Activated CD8-positive, alpha-beta memory T cell treated with anti-CD3 and anti-CD28 coated beads, Interleukin-2, amount 50 U/mL, for 24 hours (primary cell): ENCODE results near the gene EIF3A.

Source experiments
- DNase-seq: peaks from one replicate; pipeline ENCODE4 v3.0.0-alpha.2; 2020; ENCODE audit errors: extremely low read depth

EIF3A gene

DNA sequence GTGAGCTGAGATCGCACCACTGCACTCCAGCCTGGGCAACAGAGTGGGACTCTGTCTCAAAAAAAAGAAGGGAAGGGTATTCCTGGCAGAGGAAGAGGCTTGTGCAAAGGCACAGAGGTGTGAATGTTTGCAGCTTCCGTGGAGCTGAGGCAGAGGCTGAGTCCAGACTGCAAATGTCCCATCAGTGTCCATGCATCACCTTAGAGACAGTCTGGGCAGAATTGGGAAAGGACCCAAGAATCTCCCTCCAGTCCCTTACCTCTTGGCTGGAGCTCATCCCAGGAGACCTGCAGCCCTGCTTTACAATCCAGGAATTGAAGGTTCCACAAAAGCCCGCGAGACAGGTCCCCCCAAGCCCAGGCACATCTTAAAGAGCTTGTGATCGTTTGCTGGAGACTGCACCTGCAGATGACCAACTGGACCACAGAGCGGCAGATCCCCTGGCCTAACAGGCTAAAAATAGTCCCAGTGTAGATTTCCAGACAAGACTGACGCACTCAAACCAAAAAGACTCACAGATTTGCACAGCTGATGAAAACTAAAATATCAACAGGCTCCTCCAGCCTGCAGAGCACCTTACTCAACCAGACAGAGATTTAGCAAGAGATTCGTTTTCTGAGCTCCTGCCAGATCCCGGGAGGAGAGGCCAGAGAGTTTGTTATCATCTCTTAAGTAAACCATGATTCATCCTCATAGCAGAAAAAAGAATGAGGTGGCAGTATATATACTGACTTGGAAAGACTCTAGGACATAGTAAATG is 74.0 kb downstream of the EIF3A start:
- no peak for DNase-seq

DNA sequence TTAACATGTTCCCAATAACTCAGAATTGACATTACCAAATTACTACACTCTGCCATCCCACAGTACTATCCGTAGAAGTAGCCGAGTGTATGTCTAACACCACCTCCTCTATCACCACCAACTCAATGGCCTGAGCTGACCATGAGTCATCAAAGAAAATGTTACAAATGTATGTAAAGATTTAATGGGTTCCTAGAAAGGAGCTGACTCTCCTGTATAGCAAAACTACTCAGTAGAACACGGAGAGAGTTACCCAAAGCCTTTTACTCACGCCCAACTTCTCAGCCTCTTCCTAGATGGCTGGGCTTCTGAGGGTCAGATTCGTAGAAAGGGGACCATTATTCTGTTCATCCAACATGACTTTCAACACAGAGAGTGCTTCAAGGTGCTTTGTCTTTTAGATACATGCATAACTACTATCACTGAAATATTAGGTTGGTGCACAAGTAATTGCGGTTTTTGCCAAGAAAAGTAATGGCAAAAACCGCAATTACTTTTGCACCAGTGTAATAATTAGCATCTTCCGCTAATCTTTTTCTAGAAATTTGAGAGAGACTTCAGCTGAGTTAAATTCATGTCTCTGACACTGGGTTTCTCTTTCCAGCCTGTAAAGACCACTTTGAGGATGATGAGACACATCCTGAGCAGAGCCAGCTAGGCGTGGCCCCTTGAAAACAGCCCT is 75.1 kb downstream of the EIF3A start:
- no peak for DNase-seq

DNA sequence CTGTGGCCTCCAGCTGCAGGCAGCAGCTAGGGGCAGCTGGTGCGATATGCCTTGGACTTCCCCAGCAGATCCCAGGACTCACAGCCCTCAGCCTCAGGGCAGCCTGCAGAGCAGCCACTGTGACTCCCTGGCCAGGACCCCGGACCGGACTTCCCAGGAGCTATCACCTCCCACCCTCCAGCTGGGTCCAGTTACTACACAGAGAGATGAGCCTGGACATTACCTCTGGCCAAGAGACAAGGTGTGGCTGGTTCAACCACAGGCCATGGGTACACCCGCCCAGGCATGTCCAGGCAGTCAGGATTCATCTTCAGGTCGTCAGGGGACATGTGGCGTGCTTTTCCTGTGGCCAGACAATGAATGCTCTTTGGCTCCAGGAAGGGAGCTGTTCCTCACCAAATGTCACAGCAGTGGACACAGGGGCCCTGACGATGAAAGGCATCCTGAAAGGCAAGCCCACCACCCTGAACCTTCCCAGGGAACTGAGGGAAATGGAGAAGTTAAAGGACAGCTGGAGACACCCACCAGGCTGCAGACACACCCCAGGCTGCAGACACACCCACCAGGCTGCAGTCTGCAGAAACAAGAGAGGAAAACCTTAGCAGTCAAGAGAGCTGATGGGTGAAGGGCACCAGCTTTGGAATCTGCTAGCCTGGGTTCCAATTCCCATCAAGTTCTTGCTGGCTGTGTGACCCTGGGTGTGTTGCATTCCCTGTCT is 76.9 kb downstream of the EIF3A start:
- no peak for DNase-seq

DNA sequence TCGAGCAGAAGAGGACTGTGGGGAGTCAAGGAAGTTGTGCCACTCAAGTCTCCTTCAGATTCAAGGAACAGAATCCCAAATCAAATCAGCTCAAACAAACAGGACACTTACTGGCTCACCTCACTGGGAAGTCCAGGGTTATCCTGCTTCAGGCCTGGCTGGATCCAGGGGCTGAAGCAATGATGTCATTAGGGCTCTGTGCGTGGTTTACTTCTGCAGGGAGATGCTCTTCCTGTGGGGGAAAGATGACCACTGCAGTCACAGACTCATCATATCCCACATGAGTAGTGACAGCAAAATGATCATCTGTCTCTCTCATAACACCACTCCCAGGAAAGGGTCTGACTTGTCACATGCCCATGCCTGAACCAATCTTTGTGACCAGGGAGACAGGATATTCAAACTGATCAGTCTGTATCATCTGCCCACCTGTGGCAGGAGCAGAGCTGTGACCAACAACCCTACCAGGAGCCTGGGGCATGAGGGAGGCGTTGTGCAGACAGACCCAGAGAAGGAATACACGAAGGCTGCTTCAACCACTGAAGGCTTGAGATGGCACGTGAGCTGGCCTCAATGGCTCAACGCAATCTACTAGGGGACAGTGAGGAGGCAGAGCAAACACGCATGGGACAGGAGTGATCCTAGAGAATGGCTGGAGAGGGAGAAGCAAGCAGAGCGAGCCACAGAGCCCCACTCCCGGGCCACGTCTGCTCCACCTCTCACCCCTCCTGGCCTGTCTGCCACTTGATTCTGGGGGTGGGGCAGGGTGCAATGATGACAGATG is 78.7 kb downstream of the EIF3A start:
- DNase-seq: no peak

DNA sequence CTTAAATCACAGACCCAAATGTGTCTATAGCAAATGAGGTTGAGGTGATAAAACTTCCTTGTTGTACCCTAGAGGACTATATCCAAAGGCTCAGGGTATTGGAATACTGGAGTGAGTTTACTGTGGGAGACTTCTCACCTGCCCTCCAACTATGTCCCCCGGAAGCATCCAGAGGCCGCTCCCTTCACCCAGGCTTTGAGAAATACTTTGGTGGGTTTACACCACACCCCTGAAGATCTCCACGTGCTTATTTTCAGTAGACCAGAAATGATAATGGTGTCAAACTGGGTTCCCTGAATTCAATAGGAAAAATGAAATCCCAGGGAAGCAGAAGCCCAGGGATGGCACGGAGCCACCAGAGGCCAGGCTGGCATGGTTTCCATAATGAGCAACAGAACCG is 82.4 kb downstream of the EIF3A start:
- no peak for DNase-seq

DNA sequence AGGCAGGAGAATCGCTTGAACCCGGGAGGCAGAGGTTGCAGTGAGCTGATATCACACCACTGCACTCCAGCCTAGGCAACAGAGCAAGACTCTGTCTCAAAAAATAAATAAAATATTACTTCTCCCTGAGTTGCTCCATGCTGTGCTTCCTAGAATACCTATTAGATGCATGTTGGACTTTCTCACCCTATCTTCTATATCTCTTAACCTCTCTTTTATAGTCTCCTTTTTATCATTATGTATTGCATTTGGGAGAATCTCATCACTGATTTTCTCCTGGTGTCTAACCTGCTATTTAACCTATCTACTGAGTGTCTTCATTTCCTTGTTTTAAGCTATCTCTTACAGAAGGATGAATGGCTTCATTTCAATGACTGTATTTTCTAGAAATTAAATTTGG is 83.2 kb downstream of the EIF3A start:
- no peak for DNase-seq

DNA sequence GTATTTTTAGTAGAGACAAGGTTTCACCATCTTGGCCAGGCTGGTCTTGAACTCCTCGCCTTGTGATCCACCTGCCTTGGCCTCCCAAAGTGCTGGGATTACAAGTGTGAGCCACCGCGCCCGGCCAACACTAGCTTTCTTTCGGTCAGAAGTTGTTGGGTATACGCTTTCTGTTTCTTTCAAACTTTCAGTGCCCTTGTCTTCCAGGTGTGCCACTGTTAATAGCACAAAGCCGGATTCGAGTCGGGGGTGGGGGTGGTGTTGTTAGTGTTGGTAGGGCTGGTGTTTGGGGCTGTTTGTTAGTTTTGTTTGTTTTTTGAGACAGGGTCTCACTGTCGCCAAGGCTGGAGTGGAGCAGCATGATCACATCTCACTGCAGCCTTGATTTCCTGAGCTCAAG is 84.9 kb downstream of the EIF3A start:
- DNase-seq: no peak

DNA sequence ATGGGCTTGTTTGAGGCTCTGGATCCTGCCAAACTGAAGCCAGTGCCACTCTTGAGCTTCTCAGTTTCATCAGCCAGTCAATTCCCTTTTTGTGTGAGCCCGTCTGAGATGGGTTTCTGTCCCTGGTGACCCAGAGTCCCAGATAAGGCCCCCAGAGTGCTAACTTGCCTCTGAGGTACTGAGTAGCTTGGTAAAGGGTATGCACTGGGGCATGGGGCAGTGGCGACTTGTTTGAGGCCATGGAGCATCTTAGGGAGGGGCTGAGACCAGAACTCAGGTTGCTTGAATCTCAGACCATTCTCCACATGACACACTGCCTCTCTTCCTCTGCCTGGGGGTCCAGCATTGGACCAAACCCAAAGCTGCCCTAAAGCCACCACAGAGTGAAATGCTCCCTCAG is 86.3 kb downstream of the EIF3A start:
- no peak for DNase-seq

DNA sequence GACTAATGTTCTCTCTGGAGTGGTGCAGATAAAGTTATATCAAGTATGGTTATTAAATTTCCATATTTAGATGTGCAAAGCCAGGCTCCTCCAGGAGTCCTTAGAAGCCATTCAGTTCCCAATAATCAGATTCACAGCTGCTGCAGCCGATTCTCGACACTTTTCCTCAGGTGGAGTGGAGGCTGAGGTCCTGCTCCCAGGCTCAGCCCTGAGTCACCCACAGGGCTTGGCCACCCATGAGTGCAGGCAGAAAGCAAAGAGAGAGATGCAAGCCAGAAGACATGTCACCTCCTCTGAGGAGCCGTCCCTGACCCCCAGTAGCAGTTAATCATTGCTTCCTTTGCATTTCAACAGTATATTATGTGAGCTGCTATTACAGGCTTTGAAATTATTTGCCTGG is 87.4 kb downstream of the EIF3A start:
- no peak for DNase-seq

DNA sequence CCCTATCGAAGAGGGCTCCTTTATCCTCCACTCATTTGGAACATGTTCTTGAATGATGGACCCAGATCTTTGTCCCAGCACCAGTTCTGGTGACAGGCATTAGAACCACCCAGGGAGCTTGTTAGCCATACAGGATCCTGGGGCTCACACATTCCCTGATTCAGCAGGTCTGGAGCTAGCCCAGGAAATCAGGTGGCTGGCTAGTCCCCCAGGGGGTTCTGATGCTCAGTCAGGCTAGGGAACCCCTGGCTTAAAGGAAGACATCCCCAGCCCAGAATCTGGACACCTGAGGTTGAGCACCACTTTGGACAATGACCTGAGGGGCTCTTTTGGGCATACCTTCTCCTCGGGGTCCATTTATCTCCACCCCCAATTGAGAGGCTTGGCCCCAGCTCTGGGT is 88.1 kb downstream of the EIF3A start:
- no peak for DNase-seq

DNA sequence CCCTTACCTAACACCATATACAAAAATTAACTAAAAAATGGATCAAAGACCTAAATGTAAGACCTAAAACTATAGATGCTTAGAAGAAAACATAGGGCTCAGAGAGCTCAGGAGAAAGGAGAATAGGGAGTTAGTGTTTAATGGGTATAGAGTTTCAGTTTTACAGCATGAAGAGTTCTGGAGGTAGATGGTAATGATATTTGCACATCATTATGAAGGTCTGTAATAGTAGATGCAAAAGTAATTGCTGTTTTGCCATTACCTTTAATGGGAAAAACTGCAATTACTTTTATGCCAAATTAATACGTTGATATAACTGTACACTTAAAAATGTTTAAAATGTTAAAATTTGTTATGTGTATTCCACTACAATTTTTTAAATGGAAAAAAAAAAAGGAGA is 90.3 kb downstream of the EIF3A start:
- DNase-seq: no peak

DNA sequence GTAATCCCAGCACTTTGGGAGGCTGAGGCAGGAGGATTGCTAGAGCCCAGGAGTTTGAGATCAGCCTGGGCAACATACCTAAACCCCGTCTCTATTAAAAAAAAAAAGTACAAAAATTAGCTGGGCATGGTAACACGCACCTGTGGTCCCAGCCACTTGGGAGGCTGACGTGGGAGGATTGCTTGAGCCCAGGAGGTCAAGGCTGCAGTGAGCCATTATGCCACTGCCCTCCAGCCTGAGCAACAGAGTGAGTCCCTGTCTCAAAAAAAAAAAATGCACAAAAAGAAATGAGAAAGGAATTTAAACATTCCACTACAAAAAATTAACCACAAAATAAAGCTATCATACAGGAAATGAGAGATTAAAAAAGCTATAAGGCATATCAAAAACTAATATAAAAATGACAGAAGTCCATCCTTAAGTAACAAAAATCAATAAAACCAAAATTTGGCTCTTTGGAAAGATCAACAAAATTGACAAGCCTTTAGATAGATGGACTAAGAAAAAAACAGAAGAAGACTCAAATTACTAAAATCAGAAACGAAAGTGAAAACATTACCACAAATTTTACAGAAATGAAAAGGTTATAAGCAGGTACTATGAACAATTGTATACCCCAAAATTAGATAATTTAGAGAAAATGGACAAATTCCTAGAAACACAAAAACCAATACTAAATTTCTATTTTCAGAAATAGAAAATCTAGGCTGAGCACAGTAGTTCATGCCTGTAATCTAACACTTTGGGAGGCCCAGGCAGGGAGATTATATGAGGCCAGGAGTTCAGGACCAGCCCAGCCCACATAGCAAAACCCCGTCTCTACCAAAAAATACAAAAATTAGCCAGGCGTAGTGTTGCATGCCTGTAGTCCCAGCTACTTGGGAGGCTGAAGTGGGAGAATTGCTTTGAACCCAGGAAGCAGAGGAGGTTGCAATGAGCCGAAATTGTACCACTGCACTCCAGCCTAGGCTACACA is 93.5 kb downstream of the EIF3A start:
- no peak for DNase-seq

DNA sequence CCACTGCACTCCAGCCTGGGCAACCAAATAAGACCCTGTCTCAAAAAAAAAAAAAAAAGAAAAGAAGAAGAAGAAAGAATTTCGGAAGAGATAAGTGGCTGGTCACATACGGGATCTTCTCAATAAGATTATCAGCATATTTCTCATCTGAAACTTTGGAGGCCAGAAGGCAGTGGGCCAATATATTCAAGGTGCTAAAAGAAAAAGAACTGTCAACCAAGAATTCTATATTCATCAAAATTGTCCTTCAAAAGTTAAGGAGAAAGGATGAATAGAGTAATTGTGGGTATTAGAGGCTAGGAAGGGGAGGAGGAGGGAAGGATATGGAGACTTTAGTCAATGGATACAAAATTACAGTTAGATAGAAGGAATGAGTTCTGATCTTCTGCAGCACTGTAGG is 95.0 kb downstream of the EIF3A start:
- DNase-seq: no peak
